ENCODE results near the gene PXMP2.
A peak's percentile ranks its signal among the peaks of the same experiment; 100 is the strongest.

Gene PXMP2

GRCh38 chr12:132687211-132688164 lies at the start of gene PXMP2, which contains the start of gene POLE:
TSS of gene PXMP2 (plus strand) at chr12:132687587. CDS start at chr12:132687671, 84 bp downstream.
TSS of gene POLE (minus strand) at chr12:132687342. CDS start at chr12:132687315, 27 bp downstream.
- H3K79me2 ChIP-seq (ENCODE audit: insufficient read depth, low read length) = peaks cover 31% of the 10 kb centered on the region
- peak within 1 kb of the TSS; percentile 18 for H3K27ac ChIP-seq (ENCODE audit: low read depth, low read length, poor library complexity, severe bottlenecking)
- no peak within 1 kb of the TSS for H2AFZ ChIP-seq (ENCODE audit: low read length)

GRCh38 chr12:132637811-132638210 lies 49.6 kb upstream of the PXMP2 start:
- H3K4me2 ChIP-seq (ENCODE audit: low read length) = no peak overlapping the region
- H3K4me3 ChIP-seq (ENCODE audit: low read depth, low read length, poor library complexity, severe bottlenecking) = no peak overlapping the region
- no peaks in the 10 kb centered on the region for H3K9me3 ChIP-seq (ENCODE audit: low read length)
- peaks cover 99% of the 10 kb centered on the region for H3K36me3 ChIP-seq (ENCODE audit: insufficient read depth, low read length)
- H3K27me3 ChIP-seq (ENCODE audit: insufficient read depth, low read length) = no peaks in the 10 kb centered on the region
- no peak overlapping the region for H2AFZ ChIP-seq (ENCODE audit: low read length)
- no peak overlapping the region for H3K27ac ChIP-seq (ENCODE audit: low read depth, low read length, poor library complexity, severe bottlenecking)
- H3K79me2 ChIP-seq (ENCODE audit: insufficient read depth, low read length) = no peaks in the 10 kb centered on the region
- no peak for TF ChIP-seq CTCF (IDR thresholded peaks at IDR 0.05; ENCODE audit: low read length)
- TF ChIP-seq EZH2 (IDR thresholded peaks at IDR 0.05; ENCODE audit: borderline replicate concordance, low read length) = no peak
- no peaks in the 10 kb centered on the region for H4K20me1 ChIP-seq (ENCODE audit: insufficient read depth, low read length)
- H3K9me2 ChIP-seq (ENCODE audit: low read depth, low read length) = no peaks in the 10 kb centered on the region
- no peak overlapping the region for H3K9ac ChIP-seq (ENCODE audit: low read length)
- no peaks in the 10 kb centered on the region for H3F3A ChIP-seq (ENCODE audit: insufficient read depth, low read length)
- no peaks in the 10 kb centered on the region for H3K4me1 ChIP-seq (ENCODE audit: insufficient read depth, low read length, severe bottlenecking)

More at GRCh38 chr12:132687211-132688164, at the start of gene PXMP2, which contains the start of gene POLE:
- H3K9me2 ChIP-seq (ENCODE audit: low read depth, low read length) = no peaks in the 10 kb centered on the region
- H3K27me3 ChIP-seq (ENCODE audit: insufficient read depth, low read length) = no peaks in the 10 kb centered on the region
- H3F3A ChIP-seq (ENCODE audit: insufficient read depth, low read length) = peaks cover 4% of the 10 kb centered on the region; the same call in 1 of the 2 replicates
- H3K4me3 ChIP-seq (ENCODE audit: low read depth, low read length, poor library complexity, severe bottlenecking) = peak within 1 kb of the TSS; percentile 97
- no peaks in the 10 kb centered on the region for H3K9me3 ChIP-seq (ENCODE audit: low read length)
- H4K20me1 ChIP-seq (ENCODE audit: insufficient read depth, low read length) = no peaks in the 10 kb centered on the region
- H3K4me2 ChIP-seq (ENCODE audit: low read length) = peak within 1 kb of the TSS; percentile 71
- H3K36me3 ChIP-seq (ENCODE audit: insufficient read depth, low read length) = peaks cover 41% of the 10 kb centered on the region
- H3K4me1 ChIP-seq (ENCODE audit: insufficient read depth, low read length, severe bottlenecking) = peaks cover 22% of the 10 kb centered on the region
- TF ChIP-seq EZH2 (IDR thresholded peaks at IDR 0.05; ENCODE audit: borderline replicate concordance, low read length) (no peak), CTCF (IDR thresholded peaks at IDR 0.05; ENCODE audit: low read length) (0 out of 2 replicates have a peak, but pooled peaks have one; percentile 10)
- peak within 1 kb of the TSS; percentile 98 for H3K9ac ChIP-seq (ENCODE audit: low read length)

GRCh38 chr12:132638541-132639408 lies 48.6 kb upstream of the PXMP2 start:
- H3K79me2 ChIP-seq (ENCODE audit: insufficient read depth, low read length) = no peaks in the 10 kb centered on the region
- no peak overlapping the region for H3K4me3 ChIP-seq (ENCODE audit: low read depth, low read length, poor library complexity, severe bottlenecking)
- H3K27ac ChIP-seq (ENCODE audit: low read depth, low read length, poor library complexity, severe bottlenecking) = no peak overlapping the region
- no peak overlapping the region for H3K9ac ChIP-seq (ENCODE audit: low read length)
- no peaks in the 10 kb centered on the region for H3K27me3 ChIP-seq (ENCODE audit: insufficient read depth, low read length)
- peak; percentile 73 for TF ChIP-seq CTCF (IDR thresholded peaks at IDR 0.05; ENCODE audit: low read length)
- no peak for TF ChIP-seq EZH2 (IDR thresholded peaks at IDR 0.05; ENCODE audit: borderline replicate concordance, low read length)
- peaks cover 99% of the 10 kb centered on the region for H3K36me3 ChIP-seq (ENCODE audit: insufficient read depth, low read length)
- H2AFZ ChIP-seq (ENCODE audit: low read length) = no peak overlapping the region
- no peaks in the 10 kb centered on the region for H3K9me3 ChIP-seq (ENCODE audit: low read length)
- H3K4me2 ChIP-seq (ENCODE audit: low read length) = no peak overlapping the region
- no peaks in the 10 kb centered on the region for H3F3A ChIP-seq (ENCODE audit: insufficient read depth, low read length)
- no peaks in the 10 kb centered on the region for H4K20me1 ChIP-seq (ENCODE audit: insufficient read depth, low read length)
- no peaks in the 10 kb centered on the region for H3K9me2 ChIP-seq (ENCODE audit: low read depth, low read length)
- no peaks in the 10 kb centered on the region for H3K4me1 ChIP-seq (ENCODE audit: insufficient read depth, low read length, severe bottlenecking)
